Measurements from ENCODE around the gene MARK1. TPM values are rescaled to one million over a fixed set of nuclear protein-coding genes. Genes with fewer than 3 reads are reported as not detected.

Gene MARK1
- total RNA-seq, 1 experiment from 2014 or later: 17.8 TPM

GRCh38 chr1:220521778-220522177 lies 6.2 kb upstream of the MARK1 start:
- Histone ChIP-seq H3K14ac (ENCODE audit: insufficient read depth, low read length) (no peak overlapping the region), H3K18ac (ENCODE audit: insufficient read length, low read depth, low read length) (no peak overlapping the region), H3K4ac (ENCODE audit: low read depth, low read length) (no peak overlapping the region), H3K9ac (ENCODE audit: extremely low read depth, insufficient read length, low read length) (no peak overlapping the region), H2BK12ac (ENCODE audit: insufficient read length, low read depth, low read length) (no peak overlapping the region), H4K5ac (ENCODE audit: insufficient read length, low read depth, low read length) (no peak overlapping the region), H3K79me1 (ENCODE audit: insufficient read depth, low read depth, low read length, poor library complexity, severe bottlenecking) (no peaks in the 10 kb centered on the region), H3K4me2 (ENCODE audit: insufficient read depth, insufficient read length, low read length) (no peak overlapping the region), H3K9me3 (ENCODE audit: control insufficient read depth, low read depth, low read length) (no peaks in the 10 kb centered on the region), H4K91ac (ENCODE audit: insufficient read length, low read depth, low read length) (no peak overlapping the region), H3K23me2 (ENCODE audit: insufficient read length, low read depth, low read length, poor library complexity, severe bottlenecking) (no peaks in the 10 kb centered on the region), H2BK120ac (ENCODE audit: low read depth, low read length, poor library complexity, severe bottlenecking) (no peak overlapping the region), H4K8ac (replicated peaks; ENCODE audit: insufficient read length, low read depth, low read length) (no peak overlapping the region), H2BK20ac (ENCODE audit: low read depth, low read length, poor library complexity, severe bottlenecking) (no peak overlapping the region), H3T11ph (ENCODE audit: low read length) (no peak overlapping the region), H3K56ac (ENCODE audit: insufficient read length, low read depth, low read length) (no peak overlapping the region), H3K23ac (ENCODE audit: insufficient read length, low read depth, low read length) (no peak overlapping the region), H4K20me1 (ENCODE audit: control insufficient read depth, insufficient read depth, insufficient read length) (no peaks in the 10 kb centered on the region), H2BK15ac (ENCODE audit: low read depth, low read length) (no peak overlapping the region), H2AFZ (ENCODE audit: low read length) (no peak overlapping the region), H3K4me1 (ENCODE audit: insufficient read depth, low read length) (no peaks in the 10 kb centered on the region), H3K27me3 (ENCODE audit: insufficient read depth, low read length) (no peaks in the 10 kb centered on the region), H3K27ac (ENCODE audit: insufficient read length, low read depth, low read length) (no peak overlapping the region), H2AK5ac (ENCODE audit: insufficient read length, low read length) (no peak overlapping the region), H2BK5ac (ENCODE audit: insufficient read length, low read length) (no peak overlapping the region), H3K79me2 (ENCODE audit: insufficient read depth, low read length) (no peaks in the 10 kb centered on the region)
- Mint-ChIP-seq H3K9me3 (no peaks in the 10 kb centered on the region), H3K27ac (no peak overlapping the region), H3K36me3 (ENCODE audit: insufficient read depth in 1 of 3, low read depth in 3 of 3) (no peaks in the 10 kb centered on the region), H3K4me1 (peaks cover 4 to 5% of the 10 kb centered on the region in 2 experiments), H3K27me3 (ENCODE audit: low read depth) (peaks cover 6% of the 10 kb centered on the region), H3K4me3 (no peak overlapping the region)
- no CpG with 5 or more reads among the region's 1 CpG for WGBS (ENCODE audit: extremely low coverage, insufficient read length, low lambda C conversion rate)
- DNase-seq: no peak
- TF ChIP-seq CTCF (conservative IDR thresholded peaks at IDR 0.05): no peak
